Spinal cord (tissue), 10 donors: ENCODE measurements around the gene UBE2E2. TPM values are rescaled to one million over a fixed set of nuclear protein-coding genes. Genes with fewer than 3 reads are reported as not detected.

Experiments
- DNase-seq, 6 donors: peaks; one replicate each; pipeline versions ENCODE4 v3.0.0 to v3.0.0-alpha.2; 2013 to 2015; ENCODE audit warnings: low spot score in 6 of 6, low read depth in 4 of 6
- H3K27ac ChIP-seq: one replicate; pipeline ENCODE4 v1.5.1; 2013; ENCODE audit warnings: low read depth, low read length, control low read depth
- H3K27me3 ChIP-seq: one replicate; pipeline ENCODE4 v1.6.1; 2013; ENCODE audit warnings: low read length; ENCODE audit not compliant: control insufficient read depth, insufficient read depth
- H3K36me3 ChIP-seq: one replicate; pipeline ENCODE4 v1.6.1; 2013; ENCODE audit warnings: low read length; ENCODE audit not compliant: control insufficient read depth, insufficient read depth
- H3K4me1 ChIP-seq: one replicate; pipeline ENCODE4 v1.6.1; 2013; ENCODE audit warnings: low read length; ENCODE audit not compliant: control insufficient read depth, insufficient read depth
- H3K4me3 ChIP-seq: one replicate; pipeline ENCODE4 v1.5.1; 2013; ENCODE audit warnings: low read depth, low read length, control low read depth
- H3K9me3 ChIP-seq: one replicate; pipeline ENCODE4 v1.6.1; 2013; ENCODE audit warnings: low read length; ENCODE audit not compliant: control insufficient read depth, insufficient read depth
- WGBS: methylation state at CpG from one replicate; pipeline ENCODE4 v1.1.5; 2013; ENCODE audit warnings: missing lambda C conversion rate; ENCODE audit not compliant: insufficient coverage; 5-methylcytosine and 5-hydroxymethylcytosine counted together
- polyA plus RNA-seq, 2 donors: library from polyadenylated mRNA; unstranded; fragments of 120-200 nt; gene quantifications; one replicate each; pipeline ENCODE4 v1.2.1, GENCODE V29; 2013; ENCODE audit not compliant: insufficient read length in 2 of 2
- total RNA-seq, 2 donors: library from RNA; depleted of rRNA in 1 of 2; stranded (reverse); fragments of 120-200 nt in 1 of 2; fragments of >200 nt in 1 of 2; gene quantifications; one replicate each; pipeline versions ENCODE4 v1.2.3 to v1.2.4, GENCODE V29; 2013 to 2014
- donor health status: healthy.

The UBE2E2 gene
- total and polyA plus RNA-seq, 4 donors = 38.8 to 144 (median 82.6) TPM

DNA sequence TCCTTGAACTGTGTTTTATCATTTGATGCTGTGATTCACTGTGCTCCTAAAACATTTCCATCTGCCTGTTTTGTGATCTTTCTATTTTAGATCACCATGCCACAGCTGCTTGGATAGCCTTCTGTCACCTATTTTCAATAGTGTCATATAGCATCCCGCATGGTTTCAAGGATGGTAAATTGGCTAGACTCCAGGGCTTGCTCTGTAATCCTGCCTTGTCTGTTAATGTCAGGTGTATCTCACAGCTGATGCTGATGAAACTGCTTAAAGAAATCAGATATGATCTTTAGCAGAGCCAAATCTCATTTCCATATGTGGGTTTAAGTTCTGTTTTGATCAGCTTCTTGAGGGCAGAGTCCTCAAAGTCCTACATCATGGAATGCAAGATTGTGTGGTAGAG is 182.2 kb downstream of the UBE2E2 start:
- no peaks in the 10 kb centered on the region for H3K27me3 ChIP-seq
- no peak overlapping the region for H3K4me3 ChIP-seq
- peak in 1 of 6 donors; percentile 22 for DNase-seq
- no peaks in the 10 kb centered on the region for H3K4me1 ChIP-seq
- H3K27ac ChIP-seq = no peak overlapping the region
- H3K36me3 ChIP-seq = no peaks in the 10 kb centered on the region
- no CpG with 5 or more reads among the region's 1 CpG for WGBS
- H3K9me3 ChIP-seq = no peaks in the 10 kb centered on the region

DNA sequence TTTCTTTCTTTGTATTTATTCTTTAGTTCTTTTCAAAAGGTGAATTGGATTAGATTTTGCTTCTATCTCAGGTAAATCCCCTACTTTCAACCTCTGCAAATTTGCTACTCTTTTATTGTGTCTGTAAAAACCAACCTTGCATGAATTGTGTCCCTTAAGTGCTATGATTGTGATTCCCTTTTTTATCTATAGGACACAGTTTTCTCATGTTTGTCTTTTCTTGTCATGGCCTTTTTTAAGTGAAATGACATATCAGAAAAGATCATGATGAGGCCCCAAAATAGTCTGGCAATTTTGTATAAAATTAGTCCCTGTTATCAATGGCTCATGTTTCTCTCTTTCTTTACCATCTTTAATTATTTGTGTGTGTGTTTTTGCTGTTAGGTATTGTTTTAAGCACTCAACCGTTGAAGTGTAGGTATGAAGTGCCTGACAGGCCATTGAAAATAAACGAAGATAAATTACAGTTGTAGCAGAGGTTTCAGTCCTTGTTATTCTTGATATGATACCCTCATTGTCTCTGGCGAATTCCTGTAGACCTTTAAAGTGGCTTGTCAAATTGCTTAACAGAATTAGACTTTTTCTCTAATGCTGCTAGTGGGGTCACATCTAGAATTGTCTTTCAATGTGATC is 184.3 kb downstream of the UBE2E2 start:
- Histone ChIP-seq H3K4me1 (no peaks in the 10 kb centered on the region), H3K27me3 (no peaks in the 10 kb centered on the region), H3K36me3 (no peaks in the 10 kb centered on the region), H3K4me3 (no peak overlapping the region), H3K9me3 (no peaks in the 10 kb centered on the region), H3K27ac (no peak overlapping the region)
- DNase-seq = no peak
- 54% methylated on average over 2 of the region's 3 CpGs for whole genome bisulfite sequencing

DNA sequence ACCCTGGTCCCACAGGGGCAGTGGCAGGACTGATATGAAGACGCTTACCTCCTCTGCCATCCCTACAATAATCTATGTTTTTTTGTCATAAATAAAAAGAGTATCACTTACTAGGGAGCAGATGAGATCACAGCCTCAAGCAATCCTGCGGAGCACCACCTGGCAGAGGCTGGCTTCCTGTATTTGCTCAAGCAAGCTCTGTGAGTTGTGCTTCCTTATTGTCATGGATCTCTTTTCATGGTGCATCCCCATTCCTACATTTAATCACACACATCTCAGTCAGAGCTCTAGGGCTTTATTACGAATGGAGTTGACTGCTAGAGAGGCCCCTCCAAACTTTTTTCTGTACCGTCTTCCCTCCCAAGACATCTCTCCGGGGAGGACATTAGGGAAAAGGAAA is 186.0 kb downstream of the UBE2E2 start:
- Histone ChIP-seq H3K4me3 (no peak overlapping the region), H3K4me1 (no peaks in the 10 kb centered on the region), H3K9me3 (no peaks in the 10 kb centered on the region), H3K27ac (no peak overlapping the region), H3K27me3 (no peaks in the 10 kb centered on the region), H3K36me3 (no peaks in the 10 kb centered on the region)
- no peak for DNase-seq
- WGBS = 100% methylated on average over 1 of the region's 5 CpGs

DNA sequence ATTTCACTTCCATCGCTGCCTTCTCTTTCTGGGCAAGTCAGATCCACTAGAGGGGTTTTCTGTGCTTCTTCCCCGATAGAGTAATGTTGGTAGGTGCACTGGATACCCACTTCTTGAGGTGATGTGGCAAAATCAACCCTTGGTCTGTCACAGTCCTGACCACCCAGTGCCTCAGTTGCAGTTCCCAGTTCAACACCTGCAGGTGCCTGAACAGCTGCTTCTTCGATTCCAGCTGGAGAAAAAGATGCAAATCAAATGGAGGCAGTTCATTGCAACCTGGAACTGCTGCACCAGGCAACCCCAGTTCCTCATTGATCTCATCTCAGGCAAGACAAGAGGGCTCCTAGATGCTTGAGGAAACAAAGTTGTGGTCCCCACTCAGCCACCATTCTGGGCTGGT is 186.6 kb downstream of the UBE2E2 start:
- WGBS = 75% methylated on average over 2 of the region's 3 CpGs
- Histone ChIP-seq H3K36me3 (no peaks in the 10 kb centered on the region), H3K9me3 (no peaks in the 10 kb centered on the region)

DNA sequence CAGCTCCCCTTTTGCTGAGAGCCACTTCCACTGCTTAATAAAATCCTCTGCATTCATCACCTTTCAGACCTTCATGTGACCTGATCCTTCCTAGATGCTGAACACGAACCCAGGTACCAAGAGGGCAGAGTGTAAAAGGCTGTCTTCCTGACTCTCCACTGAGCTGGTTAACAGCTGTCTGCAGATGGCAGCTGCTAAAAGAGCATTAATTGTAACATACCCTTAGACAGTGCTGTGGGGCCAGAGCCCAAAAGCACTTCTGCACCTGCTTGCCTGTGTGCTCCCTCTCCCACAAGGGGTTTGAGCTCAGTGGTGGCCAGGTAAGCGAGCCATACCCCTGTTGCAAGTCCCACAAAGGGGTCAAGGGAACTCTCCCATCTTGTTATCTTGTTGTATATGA is 187.3 kb downstream of the UBE2E2 start:
- Histone ChIP-seq H3K27me3 (no peaks in the 10 kb centered on the region), H3K36me3 (no peaks in the 10 kb centered on the region), H3K9me3 (no peaks in the 10 kb centered on the region), H3K4me3 (no peak overlapping the region), H3K27ac (no peak overlapping the region), H3K4me1 (no peaks in the 10 kb centered on the region)
- DNase-seq = no peak
- 100% methylated on average over 1 of the region's 2 CpGs for WGBS

More for the DNA sequence above, 186.6 kb downstream of the UBE2E2 start:
- DNase-seq = no peak
- Histone ChIP-seq H3K4me3 (no peak overlapping the region), H3K27ac (no peak overlapping the region), H3K27me3 (no peaks in the 10 kb centered on the region), H3K4me1 (no peaks in the 10 kb centered on the region)

DNA sequence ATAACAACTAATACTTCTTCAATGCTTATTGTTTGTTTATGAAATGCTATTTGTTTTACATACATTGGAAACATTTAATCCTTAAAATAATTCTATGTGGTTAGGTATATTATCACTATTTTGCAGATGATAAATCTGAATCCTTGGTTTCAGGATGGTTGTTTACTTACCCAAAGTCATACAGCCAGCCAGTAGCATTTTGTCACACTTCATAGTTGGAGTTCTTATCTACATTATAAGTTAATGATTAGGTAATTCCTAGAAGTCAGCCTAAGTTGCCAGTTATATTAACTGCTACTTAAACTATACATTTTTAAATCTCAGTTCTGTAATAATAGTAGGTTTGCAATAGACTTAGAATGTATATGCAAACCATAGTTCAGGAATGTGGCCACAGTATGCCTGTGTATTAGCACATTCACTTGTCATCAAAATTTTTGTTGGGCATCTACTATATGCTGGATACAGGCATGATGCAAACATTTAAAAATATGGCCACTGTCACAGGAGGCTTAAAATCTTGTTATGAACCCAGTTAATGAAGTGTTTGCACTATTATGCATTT is 187.9 kb downstream of the UBE2E2 start:
- no peaks in the 10 kb centered on the region for H3K4me1 ChIP-seq
- no peaks in the 10 kb centered on the region for H3K36me3 ChIP-seq
- H3K27ac ChIP-seq = no peak overlapping the region
- no peak overlapping the region for H3K4me3 ChIP-seq
- no peaks in the 10 kb centered on the region for H3K9me3 ChIP-seq
- H3K27me3 ChIP-seq = no peaks in the 10 kb centered on the region
- DNase-seq = no peak

DNA sequence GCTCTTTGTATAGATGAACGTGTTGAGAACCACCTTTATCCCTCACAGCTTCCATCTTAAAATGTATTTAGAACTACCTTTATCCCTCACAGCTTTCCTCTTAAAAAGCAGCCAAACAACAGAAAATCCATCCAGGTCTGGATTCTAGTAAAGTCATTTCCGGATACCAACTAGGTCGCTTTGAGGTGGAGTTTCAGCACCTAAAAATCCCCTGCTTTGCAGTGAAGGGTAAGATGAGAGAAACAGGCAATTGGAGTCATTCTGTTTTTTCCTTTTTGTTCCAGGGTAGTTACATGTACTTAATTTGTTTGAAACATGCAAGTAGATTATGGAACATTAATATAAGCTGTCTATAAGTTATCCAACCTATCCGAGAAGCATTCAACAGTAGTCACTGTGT is 192.0 kb downstream of the UBE2E2 start:
- Histone ChIP-seq H3K4me1 (no peaks in the 10 kb centered on the region), H3K4me3 (no peak overlapping the region), H3K27me3 (no peaks in the 10 kb centered on the region), H3K27ac (no peak overlapping the region), H3K9me3 (no peaks in the 10 kb centered on the region), H3K36me3 (no peaks in the 10 kb centered on the region)
- DNase-seq = no peak
- no CpG with 5 or more reads among the region's 4 CpGs for WGBS

DNA sequence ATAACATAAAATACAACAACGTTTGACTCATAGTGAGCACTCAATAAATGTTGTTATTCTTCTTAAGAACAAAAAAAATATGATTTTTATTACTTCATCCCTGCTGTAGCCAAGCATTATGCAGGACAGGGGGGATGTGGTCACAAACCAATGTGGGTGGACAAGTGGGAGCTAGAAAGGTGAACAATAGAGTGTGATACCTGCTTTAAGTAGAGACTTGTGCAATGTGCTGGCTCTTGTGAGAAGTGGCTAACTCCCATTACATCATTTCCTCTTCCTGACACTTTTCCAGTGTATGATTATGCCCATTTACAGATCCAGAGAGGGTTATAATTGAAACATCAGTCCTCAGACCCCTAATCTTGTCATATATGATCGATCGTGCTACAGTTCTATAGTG is 193.6 kb downstream of the UBE2E2 start:
- Histone ChIP-seq H3K36me3 (no peaks in the 10 kb centered on the region), H3K27ac (no peak overlapping the region), H3K4me1 (no peaks in the 10 kb centered on the region), H3K9me3 (no peaks in the 10 kb centered on the region), H3K27me3 (no peaks in the 10 kb centered on the region), H3K4me3 (no peak overlapping the region)
- no CpG with 5 or more reads among the region's 3 CpGs for WGBS
- no peak for DNase-seq

DNA sequence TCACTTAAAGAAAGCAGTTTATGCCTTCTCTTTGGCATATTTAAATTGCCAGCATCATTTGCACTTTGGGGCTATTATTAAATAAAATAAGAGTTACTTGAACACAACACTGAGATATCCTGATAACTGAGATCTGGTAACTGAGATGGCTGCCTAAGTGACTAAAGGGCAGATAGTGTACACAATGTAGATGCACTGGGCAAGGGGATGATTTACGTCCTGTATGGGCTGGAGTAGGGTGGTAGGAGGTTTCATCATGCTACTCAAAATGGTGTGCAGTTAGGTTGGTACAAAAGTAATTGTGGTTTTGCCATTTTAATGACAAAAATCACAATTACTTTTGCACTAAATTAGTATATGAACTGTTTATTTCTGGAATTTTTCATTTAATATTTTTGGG is 196.1 kb downstream of the UBE2E2 start:
- Histone ChIP-seq H3K4me1 (no peaks in the 10 kb centered on the region), H3K27me3 (no peaks in the 10 kb centered on the region), H3K27ac (no peak overlapping the region), H3K9me3 (no peaks in the 10 kb centered on the region), H3K36me3 (no peaks in the 10 kb centered on the region), H3K4me3 (no peak overlapping the region)
- no peak for DNase-seq
- 100% methylated on average over 1 of the region's 1 CpG for WGBS

DNA sequence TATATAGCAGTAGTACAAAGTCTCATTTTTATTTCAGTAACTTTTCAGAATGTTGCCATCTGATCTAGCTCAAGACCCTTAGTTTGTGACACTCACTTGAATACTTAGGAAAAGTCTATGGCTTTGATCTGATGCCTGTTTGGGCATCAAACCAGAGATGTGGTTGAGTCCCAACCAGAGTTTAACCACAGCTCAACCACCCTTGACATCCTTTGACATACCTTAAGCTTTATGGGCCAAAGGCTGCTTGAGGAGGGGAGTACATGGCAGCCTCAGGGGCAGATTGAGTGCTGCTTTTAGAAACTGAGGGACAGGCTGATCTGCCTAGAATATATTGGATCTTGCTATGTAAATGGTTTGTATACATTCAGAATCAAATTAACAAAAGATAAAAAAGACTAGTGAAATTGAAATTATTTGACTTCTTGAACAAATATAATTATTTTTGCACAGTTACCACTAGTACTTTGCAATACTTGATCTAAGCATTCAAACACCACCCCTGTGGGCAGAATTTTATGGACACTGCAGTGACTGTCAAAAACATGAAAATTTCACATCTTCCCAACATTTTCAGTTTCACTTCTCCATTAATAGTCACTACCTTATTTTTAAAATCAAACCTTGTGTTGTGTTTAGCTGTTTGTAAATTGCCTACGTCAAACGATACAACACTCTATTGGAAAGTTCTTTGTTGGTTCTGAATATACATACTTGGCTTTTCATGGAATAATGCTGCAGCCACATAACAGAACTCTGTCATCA is 199.8 kb downstream of the UBE2E2 start:
- Histone ChIP-seq H3K27me3 (no peaks in the 10 kb centered on the region), H3K4me1 (no peaks in the 10 kb centered on the region), H3K27ac (no peak overlapping the region), H3K9me3 (no peaks in the 10 kb centered on the region), H3K36me3 (no peaks in the 10 kb centered on the region), H3K4me3 (no peak overlapping the region)
- DNase-seq = no peak
- no CpG with 5 or more reads among the region's 2 CpGs for WGBS
